Neural progenitor cell (in vitro differentiated cells): ENCODE measurements around the gene NUAK1. TPM values are rescaled to one million over a fixed set of nuclear protein-coding genes. Genes with fewer than 3 reads are reported as not detected.

Source experiments
- DNase-seq: peaks from one replicate; pipeline ENCODE4 v3.0.0-alpha.2; 2016; ENCODE audit warnings: low spot score
- H2AFZ ChIP-seq: fragments of 200-600 bp; sonication (generic); replicated peaks from 2 replicates; pipeline ENCODE4 v1.6.1; 2016; ENCODE audit warnings: antibody characterized with exemption
- H3F3A ChIP-seq: fragments of 200-600 bp; sonication (generic); 2 replicates; pipeline ENCODE4 v1.6.1; 2016; ENCODE audit warnings: antibody characterized with exemption, low read depth
- H3K27ac ChIP-seq: fragments of 200-600 bp; sonication (generic); 2 replicates; pipeline ENCODE4 v1.5.1; 2016; ENCODE audit warnings: mild to moderate bottlenecking
- H3K27me3 ChIP-seq: fragments of 200-600 bp; sonication (generic); 2 replicates; pipeline ENCODE4 v1.6.1; 2016; ENCODE audit warnings: mild to moderate bottlenecking, moderate library complexity
- H3K36me3 ChIP-seq: fragments of 200-600 bp; sonication (generic); 2 replicates; pipeline ENCODE4 v1.5.1; 2016
- H3K4me1 ChIP-seq: fragments of 200-600 bp; sonication (generic); 2 replicates; pipeline ENCODE4 v1.6.1; 2016; ENCODE audit warnings: mixed run types
- H3K4me2 ChIP-seq: fragments of 200-600 bp; sonication (generic); 2 replicates; pipeline ENCODE4 v1.6.1; 2016
- H3K4me3 ChIP-seq: fragments of 200-600 bp; sonication (generic); 2 replicates; pipeline ENCODE4 v1.5.1; 2016
- H3K79me2 ChIP-seq: fragments of 200-600 bp; sonication (generic); 2 replicates; pipeline ENCODE4 v1.6.1; 2016; ENCODE audit warnings: low read depth
- H3K9ac ChIP-seq: fragments of 200-600 bp; sonication (generic); 2 replicates; pipeline ENCODE4 v1.6.1; 2016
- H3K9me3 ChIP-seq: fragments of 200-600 bp; sonication (generic); 2 replicates; pipeline ENCODE4 v1.5.1; 2016; ENCODE audit warnings: low read depth
- H4K20me1 ChIP-seq: fragments of 200-600 bp; sonication (generic); 2 replicates; pipeline ENCODE4 v1.6.1; 2016; ENCODE audit warnings: low read depth
- H3K27ac Mint-ChIP-seq: 3 replicates; pipeline ENCODE4 v1.8.0; 2021; ENCODE audit warnings: mixed read lengths
- H3K27me3 Mint-ChIP-seq: 2 replicates; pipeline ENCODE4 v1.8.0; 2022; ENCODE audit warnings: low read depth, mild to moderate bottlenecking, inconsistent platforms, moderate library complexity, mixed read lengths; ENCODE audit not compliant: insufficient read depth
- H3K36me3 Mint-ChIP-seq: 3 replicates; pipeline ENCODE4 v1.8.0; 2021; ENCODE audit warnings: mixed read lengths
- H3K4me1 Mint-ChIP-seq: 3 replicates; pipeline ENCODE4 v1.8.0; 2021; ENCODE audit warnings: mixed read lengths
- H3K4me3 Mint-ChIP-seq: 3 replicates; pipeline ENCODE4 v1.8.0; 2021; ENCODE audit warnings: mild to moderate bottlenecking, moderate library complexity, mixed read lengths
- H3K9me3 Mint-ChIP-seq: 3 replicates; pipeline ENCODE4 v1.8.0; 2020; ENCODE audit warnings: mixed read lengths
- CTCF ChIP-seq: fragments of 200-600 bp; sonication (generic); IDR thresholded peaks from 2 replicates; pipeline ENCODE4 v1.5.1; 2017; ENCODE audit warnings: antibody characterized with exemption, mild to moderate bottlenecking
- EZH2 ChIP-seq: fragments of 200-600 bp; sonication (generic); IDR thresholded peaks from 2 replicates; pipeline ENCODE4 v1.6.1; 2017; ENCODE audit warnings: antibody characterized with exemption, mild to moderate bottlenecking, moderate library complexity
- EZH2phosphoT487 ChIP-seq: fragments of 200-600 bp; sonication (generic); IDR thresholded peaks from 2 replicates; pipeline ENCODE4 v1.6.1; 2017; ENCODE audit warnings: antibody characterized with exemption
- total RNA-seq: library from RNA; depleted of rRNA; stranded (reverse); fragments of >200 nt; gene quantifications from 2 replicates; pipeline ENCODE4 v1.2.3, GENCODE V29; 2015; ENCODE audit warnings: low replicate concordance

NUAK1 gene
- total RNA-seq, 1 donor from 2014 or later, result 18.8 TPM

GRCh38 chr12:106163712-106164111, 25.0 kb upstream of the NUAK1 start:
- H3K27ac ChIP-seq, result no peak overlapping the region
- Mint-ChIP-seq H3K27ac (no peak overlapping the region), H3K9me3 (peaks cover 19% of the 10 kb centered on the region), H3K4me3 (no peak overlapping the region), H3K4me1 (no peaks in the 10 kb centered on the region), H3K36me3 (peaks cover under 1% of the 10 kb centered on the region), H3K27me3 (peaks cover 7% of the 10 kb centered on the region)
- H3K27me3 ChIP-seq, result no peaks in the 10 kb centered on the region
- no peak overlapping the region for H3K4me3 ChIP-seq
- no peak overlapping the region for H3K4me2 ChIP-seq
- TF ChIP-seq EZH2, result no peak
- TF ChIP-seq EZH2phosphoT487, result no peak
- TF ChIP-seq CTCF, result no peak
- no peaks in the 10 kb centered on the region for H3F3A ChIP-seq
- H4K20me1 ChIP-seq, result no peaks in the 10 kb centered on the region
- H3K9me3 ChIP-seq, result no peaks in the 10 kb centered on the region
- no peaks in the 10 kb centered on the region for H3K36me3 ChIP-seq
- H2AFZ ChIP-seq, result no peak overlapping the region
- no peaks in the 10 kb centered on the region for H3K4me1 ChIP-seq
- H3K79me2 ChIP-seq, result no peaks in the 10 kb centered on the region
- no peak overlapping the region for H3K9ac ChIP-seq
- no peak for DNase-seq

GRCh38 chr12:106161491-106161890, 22.7 kb upstream of the NUAK1 start:
- Histone ChIP-seq H2AFZ (no peak overlapping the region), H3K4me3 (no peak overlapping the region), H3K27ac (no peak overlapping the region), H3K79me2 (no peaks in the 10 kb centered on the region), H3F3A (no peaks in the 10 kb centered on the region), H4K20me1 (no peaks in the 10 kb centered on the region), H3K9ac (no peak overlapping the region), H3K27me3 (no peaks in the 10 kb centered on the region), H3K4me1 (peaks cover 8% of the 10 kb centered on the region), H3K4me2 (no peak overlapping the region), H3K36me3 (no peaks in the 10 kb centered on the region), H3K9me3 (no peaks in the 10 kb centered on the region)
- Mint-ChIP-seq H3K36me3 (no peaks in the 10 kb centered on the region), H3K4me1 (no peaks in the 10 kb centered on the region), H3K27ac (no peak overlapping the region), H3K4me3 (no peak overlapping the region), H3K27me3 (peaks cover 2% of the 10 kb centered on the region), H3K9me3 (peaks cover 6% of the 10 kb centered on the region)
- no peak for TF ChIP-seq EZH2phosphoT487
- TF ChIP-seq CTCF, result no peak
- no peak for TF ChIP-seq EZH2
- no peak for DNase-seq

- H3K9me3 Mint-ChIP-seq, result peaks cover 4% of the 10 kb centered on the region
- no peak overlapping the region for H3K4me2 ChIP-seq
- no peak for DNase-seq
- peaks cover 2% of the 10 kb centered on the region for H3K27me3 Mint-ChIP-seq
- H3K4me1 Mint-ChIP-seq, result no peaks in the 10 kb centered on the region
- no peak overlapping the region for H3K27ac ChIP-seq
- H3K36me3 Mint-ChIP-seq, result no peaks in the 10 kb centered on the region
- H3K4me1 ChIP-seq, result peaks cover 8% of the 10 kb centered on the region
- no peaks in the 10 kb centered on the region for H3F3A ChIP-seq
- H3K79me2 ChIP-seq, result no peaks in the 10 kb centered on the region
- H3K9ac ChIP-seq, result no peak overlapping the region
- no peaks in the 10 kb centered on the region for H3K27me3 ChIP-seq
- no peak overlapping the region for H3K4me3 ChIP-seq
- no peak overlapping the region for H3K27ac Mint-ChIP-seq
- H4K20me1 ChIP-seq, result no peaks in the 10 kb centered on the region
- no peak overlapping the region for H2AFZ ChIP-seq
- H3K36me3 ChIP-seq, result no peaks in the 10 kb centered on the region
- no peaks in the 10 kb centered on the region for H3K9me3 ChIP-seq
- no peak for TF ChIP-seq CTCF
- no peak overlapping the region for H3K4me3 Mint-ChIP-seq
Observed at GRCh38 chr12:106160915-106161314, 22.2 kb upstream of the NUAK1 start.

GRCh38 chr12:106157802-106158201, 19.0 kb upstream of the NUAK1 start:
- Histone ChIP-seq H3K4me2 (no peak overlapping the region), H3K9ac (no peak overlapping the region), H3K27me3 (no peaks in the 10 kb centered on the region), H3K4me1 (peaks cover 8% of the 10 kb centered on the region), H3K36me3 (no peaks in the 10 kb centered on the region), H3K27ac (no peak overlapping the region), H3F3A (no peaks in the 10 kb centered on the region), H3K9me3 (no peaks in the 10 kb centered on the region), H2AFZ (no peak overlapping the region), H3K79me2 (no peaks in the 10 kb centered on the region), H3K4me3 (no peak overlapping the region), H4K20me1 (no peaks in the 10 kb centered on the region)
- no peak for TF ChIP-seq EZH2phosphoT487
- TF ChIP-seq CTCF, result no peak
- TF ChIP-seq EZH2, result no peak
- no peak for DNase-seq
- Mint-ChIP-seq H3K9me3 (peaks cover 3% of the 10 kb centered on the region), H3K4me1 (no peaks in the 10 kb centered on the region), H3K27ac (no peak overlapping the region), H3K4me3 (no peak overlapping the region), H3K27me3 (no peaks in the 10 kb centered on the region), H3K36me3 (no peaks in the 10 kb centered on the region)
